ENCODE results near the gene BMI1.

DNA sequence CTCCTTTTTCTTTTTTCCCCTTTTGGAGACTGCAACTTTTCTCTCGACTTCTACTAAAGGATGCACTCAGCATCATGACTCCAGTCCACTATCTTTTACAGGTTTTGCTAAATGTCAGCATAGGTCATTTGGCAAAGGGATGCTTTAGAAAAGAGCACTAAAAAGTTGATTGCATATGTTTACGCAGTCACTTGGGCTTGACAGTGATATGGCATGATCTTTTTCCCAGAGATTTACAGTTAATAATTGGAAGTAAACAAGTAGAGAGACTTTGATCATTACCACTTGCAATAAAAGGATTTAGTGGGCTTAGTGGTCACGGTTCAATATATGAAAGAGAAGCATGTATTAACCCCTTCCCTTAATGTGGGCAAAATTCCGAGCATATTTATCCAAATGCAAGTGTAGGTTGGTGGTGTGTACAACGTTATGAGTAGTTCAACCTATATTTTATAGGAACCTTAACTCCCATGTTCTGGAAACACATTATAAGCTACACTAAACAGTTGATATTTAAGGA, 1.8 kb downstream of the BMI1 start:
- TF ChIP-seq CTCF (conservative IDR thresholded peaks at IDR 0.05; ENCODE audit: low read depth, low read length) (no peak), RAD21 (IDR thresholded peaks at IDR 0.05; ENCODE audit: low read length) (no peak), POLR2A (IDR thresholded peaks at IDR 0.05; ENCODE audit: low read depth, low read length) (no peak), MXI1 (IDR thresholded peaks at IDR 0.05; ENCODE audit: borderline replicate concordance, low read depth, low read length) (no peak), SMC3 (IDR thresholded peaks at IDR 0.05; ENCODE audit: low read depth, low read length) (no peak), CEBPB (IDR thresholded peaks at IDR 0.05; ENCODE audit: low read depth, low read length) (no peak), FOS (IDR thresholded peaks at IDR 0.05; ENCODE audit: low read depth, low read length) (no peak), NFE2L2 (IDR thresholded peaks at IDR 0.05; ENCODE audit: low read depth, low read length) (no peak), CHD1 (IDR thresholded peaks at IDR 0.05; ENCODE audit: low read depth, low read length) (no peak), ELK1 (IDR thresholded peaks at IDR 0.05; ENCODE audit: borderline replicate concordance, low read depth, low read length) (no peak), MAZ (IDR thresholded peaks at IDR 0.05; ENCODE audit: borderline replicate concordance, low read depth, low read length) (no peak), BHLHE40 (IDR thresholded peaks at IDR 0.05; ENCODE audit: low read depth, low read length) (no peak)
- TF ChIP-seq, protein P1, sequence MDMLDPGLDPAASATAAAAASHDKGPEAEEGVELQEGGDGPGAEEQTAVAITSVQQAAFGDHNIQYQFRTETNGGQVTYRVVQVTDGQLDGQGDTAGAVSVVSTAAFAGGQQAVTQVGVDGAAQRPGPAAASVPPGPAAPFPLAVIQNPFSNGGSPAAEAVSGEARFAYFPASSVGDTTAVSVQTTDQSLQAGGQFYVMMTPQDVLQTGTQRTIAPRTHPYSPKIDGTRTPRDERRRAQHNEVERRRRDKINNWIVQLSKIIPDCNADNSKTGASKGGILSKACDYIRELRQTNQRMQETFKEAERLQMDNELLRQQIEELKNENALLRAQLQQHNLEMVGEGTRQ (IDR thresholded peaks at IDR 0.05; ENCODE audit: low read depth, low read length): no peak
